ENCODE data around the gene C2CD2L. TPM values are rescaled to one million over a fixed set of nuclear protein-coding genes. Genes with fewer than 3 reads are reported as not detected.
"Not testable (repeated sequence)": the region's sequence is repeated elsewhere in the genome, so short reads cannot be mapped to it uniquely, and the experiment has no call there.

Gene C2CD2L
- total RNA-seq, 2 experiments from 2014 or later: 15.9 to 16.3 TPM

- H3K27me3 Mint-ChIP-seq; H3K9me3 Mint-ChIP-seq (ENCODE audit: low read depth); POLR2A ChIA-PET; H3K27ac Mint-ChIP-seq; H3K4me3 Mint-ChIP-seq; H3K36me3 Mint-ChIP-seq (ENCODE audit: low read depth); DNase-seq; ATAC-seq: not testable (repeated sequence)
- CTCF ChIA-PET: interaction anchor here (0.6 to 1.5 kb wide), 6 partner anchors 14 to 170 kb away, joined by 3 to 5 read pairs (median 3); no protein-coding TSS in a partner anchor
- H3K4me1 Mint-ChIP-seq: peaks cover 11% of the 10 kb centered on the region
- intact Hi-C loops (cut with DNase I, micrococcal nuclease): loop anchor here in 1 of 2 experiments (5.0 kb wide), 1 partner anchor 45 kb away; the partner anchor contains the start of gene HINFP
Observed at GRCh38 chr11:119167077-119167458, 59.9 kb downstream of the C2CD2L start.

- intact Hi-C loops (cut with DNase I, micrococcal nuclease): loop anchor here (1.0 to 5.0 kb wide), 7 partner anchors 29 to 155 kb away; partner anchors contain the start of gene HINFP (in 2 of the 2)
- Mint-ChIP-seq H3K4me3 (peak overlapping the region; percentile 88), H3K4me1 (peaks cover 11% of the 10 kb centered on the region), H3K9me3 (ENCODE audit: low read depth) (no peaks in the 10 kb centered on the region), H3K27me3 (no peaks in the 10 kb centered on the region), H3K27ac (no peak overlapping the region), H3K36me3 (ENCODE audit: low read depth) (no peaks in the 10 kb centered on the region)
- DNase-seq (peak; percentile 37), ATAC-seq (no peak)
- ChIA-PET POLR2A (no interaction called here), CTCF (interaction anchor here (1.4 to 1.5 kb wide), 2 partner anchors 15 to 28 kb away, joined by 3 to 5 read pairs; no protein-coding TSS in a partner anchor)
Observed at GRCh38 chr11:119167933-119168332, 60.8 kb downstream of the C2CD2L start.

Other genes with a start within 250 kb of the C2CD2L start
- 10 to 100 TPM; 18.9 to 21.3 TPM for gene CXCR5, start 223.5 kb upstream of the C2CD2L start, total RNA-seq
- gene BCL9L, start 181.4 kb upstream of the C2CD2L start, total RNA-seq: 10 to 100 TPM; 34.5 to 58.5 TPM
- under 1 TPM; 0.19 to 0.32 TPM for gene UPK2, start 151.0 kb upstream of the C2CD2L start, total RNA-seq
- gene FOXR1, start 135.6 kb upstream of the C2CD2L start, total RNA-seq: not detected
- 10 to 100 TPM; 23.7 to 26.2 TPM for gene CENATAC, start 109.2 kb upstream of the C2CD2L start, total RNA-seq
- gene RPS25, start 89.0 kb upstream of the C2CD2L start, total RNA-seq: 1,000 to 10,000 TPM; 1,590 to 1,820 TPM
- gene TRAPPC4, start 88.6 kb upstream of the C2CD2L start, total RNA-seq: 10 to 100 TPM; 62.2 to 81.9 TPM
- gene SLC37A4, start 76.5 kb upstream of the C2CD2L start, total RNA-seq: 10 to 100 TPM; 26.2 to 36.2 TPM
- 100 to 1,000 TPM; 104 to 114 TPM for gene HYOU1, start 50.1 kb upstream of the C2CD2L start, total RNA-seq
- gene VPS11, start 39.5 kb upstream of the C2CD2L start, total RNA-seq: 10 to 100 TPM; 20.5 to 25.4 TPM
- 10 to 100 TPM; 39.8 to 41.8 TPM for gene HMBS, start 22.5 kb upstream of the C2CD2L start, total RNA-seq
- 10 to 100 TPM; 57.8 to 73.5 TPM for gene DPAGT1, start 5.5 kb upstream of the C2CD2L start, total RNA-seq
- 10 to 100 TPM; 24.0 to 27.2 TPM for gene HINFP, start 14.2 kb downstream of the C2CD2L start, total RNA-seq
- gene ABCG4, start 41.7 kb downstream of the C2CD2L start, total RNA-seq: not detected
- 10 to 100 TPM; 18.2 to 25.0 TPM for gene NLRX1, start 61.4 kb downstream of the C2CD2L start, total RNA-seq
- gene NHERF4, start 78.1 kb downstream of the C2CD2L start, total RNA-seq: under 1 TPM in 1 of 2 experiments, not detected in 1; 0.21 TPM
- 10 to 100 TPM; 29.3 to 33.2 TPM for gene CBL, start 99.0 kb downstream of the C2CD2L start, total RNA-seq
- gene MCAM, start 209.8 kb downstream of the C2CD2L start, total RNA-seq: 1 to 10 TPM; 6.8 to 6.9 TPM
- gene RNF26, start 227.2 kb downstream of the C2CD2L start, total RNA-seq: 10 to 100 TPM; 29.9 TPM
- gene C1QTNF5, start 233.5 kb downstream of the C2CD2L start, total RNA-seq: not detected
- gene MFRP, start 239.4 kb downstream of the C2CD2L start, total RNA-seq: not detected